GM19240 (cell line): ENCODE results near the gene CD93.

Source experiments
- DNase-seq: peaks from one replicate; pipeline ENCODE4 v3.0.0; 2011; ENCODE audit warnings: low spot score; ENCODE audit not compliant: insufficient read length

Gene CD93

GRCh38 chr20:23037017-23037481, 49.1 kb downstream of the CD93 start:
- DNase-seq: no peak

DNA sequence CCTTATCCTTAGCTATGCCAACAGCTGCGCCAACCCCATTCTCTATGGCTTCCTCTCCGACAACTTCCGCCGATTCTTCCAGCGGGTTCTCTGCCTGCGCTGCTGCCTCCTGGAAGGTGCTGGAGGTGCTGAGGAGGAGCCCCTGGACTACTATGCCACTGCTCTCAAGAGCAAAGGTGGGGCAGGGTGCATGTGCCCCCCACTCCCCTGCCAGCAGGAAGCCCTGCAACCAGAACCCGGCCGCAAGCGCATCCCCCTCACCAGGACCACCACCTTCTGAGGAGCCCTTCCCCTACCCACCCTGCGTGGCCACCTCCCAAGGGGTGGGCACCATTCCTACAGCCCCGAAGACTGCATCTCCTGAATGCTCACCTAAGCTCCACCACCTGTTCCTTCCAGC, 49.8 kb downstream of the CD93 start:
- DNase-seq: no peak

DNA sequence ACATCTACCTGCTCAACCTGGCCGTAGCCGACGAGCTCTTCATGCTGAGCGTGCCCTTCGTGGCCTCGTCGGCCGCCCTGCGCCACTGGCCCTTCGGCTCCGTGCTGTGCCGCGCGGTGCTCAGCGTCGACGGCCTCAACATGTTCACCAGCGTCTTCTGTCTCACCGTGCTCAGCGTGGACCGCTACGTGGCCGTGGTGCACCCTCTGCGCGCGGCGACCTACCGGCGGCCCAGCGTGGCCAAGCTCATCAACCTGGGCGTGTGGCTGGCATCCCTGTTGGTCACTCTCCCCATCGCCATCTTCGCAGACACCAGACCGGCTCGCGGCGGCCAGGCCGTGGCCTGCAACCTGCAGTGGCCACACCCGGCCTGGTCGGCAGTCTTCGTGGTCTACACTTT, 50.4 kb downstream of the CD93 start:
- DNase-seq: no peak

- DNase-seq: no peak
Measured at GRCh38 chr20:23034721-23035671, 51.1 kb downstream of the CD93 start, which contains the start of gene SSTR4. Gene SSTR4 (plus strand): TSS chr20:23035312. CDS start chr20:23035484, 172 bp downstream.

DNA sequence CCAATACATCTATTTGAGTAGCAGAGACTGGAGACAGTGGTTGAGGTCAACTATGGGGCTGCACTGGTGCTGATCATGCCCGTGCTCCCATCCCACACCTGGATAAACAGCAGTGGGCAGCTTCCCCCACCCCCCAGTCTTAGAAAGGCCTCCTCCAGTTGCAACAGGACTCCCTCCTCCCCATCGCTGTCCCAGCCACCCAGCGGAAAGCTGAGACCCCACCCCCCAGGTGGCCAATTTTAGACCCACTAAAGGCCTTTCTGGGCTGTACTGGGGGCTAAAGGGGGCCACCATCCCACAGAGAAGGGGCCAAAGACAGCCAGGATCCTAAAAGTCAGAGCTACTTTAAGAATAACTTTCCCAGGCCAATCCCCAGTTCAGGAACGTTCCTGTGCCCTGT, 52.2 kb downstream of the CD93 start:
- no peak for DNase-seq

GRCh38 chr20:23032750-23033078, 53.4 kb downstream of the CD93 start:
- DNase-seq: no peak

GRCh38 chr20:23032056-23032749, 53.9 kb downstream of the CD93 start:
- no peak for DNase-seq

GRCh38 chr20:23031346-23031745, 54.8 kb downstream of the CD93 start:
- no peak for DNase-seq
